ENCODE measurements around the gene CRY1.

DNA sequence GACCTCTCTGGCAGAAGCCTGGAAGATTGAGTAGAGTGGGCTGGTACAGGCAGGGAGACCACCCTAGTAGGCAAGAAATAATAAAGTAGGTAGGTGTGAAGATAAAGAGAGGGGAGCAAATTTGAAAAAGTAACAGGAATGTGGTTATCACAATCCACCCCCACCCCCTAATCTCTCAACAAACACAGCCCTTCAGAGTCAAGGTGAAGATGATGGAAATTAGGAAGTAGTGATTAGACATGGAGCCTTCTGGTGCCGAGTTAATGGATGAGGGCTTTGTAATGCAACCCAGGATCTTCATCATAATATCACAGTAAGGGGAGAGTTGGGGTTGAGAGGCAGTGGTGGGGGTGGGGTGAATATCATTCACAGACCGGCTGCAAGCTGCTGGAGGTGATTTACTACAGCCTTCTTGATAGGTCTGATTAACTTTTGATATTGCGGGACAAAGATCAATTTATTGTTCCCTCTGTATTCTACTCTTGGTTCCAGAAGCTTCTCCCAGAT lies 29.2 kb upstream of the CRY1 start:
- TF ChIP-seq FOXP2 (optimal IDR thresholded peaks at IDR 0.05; ENCODE audit: borderline replicate concordance, extremely low read depth, extremely low read length, insufficient read depth), result no peak
- no peak for TF ChIP-seq TAF1 (IDR thresholded peaks at IDR 0.05; ENCODE audit: borderline replicate concordance, insufficient read depth, low read length)
- TF ChIP-seq POLR2AphosphoS5 (IDR thresholded peaks at IDR 0.05; ENCODE audit: low read depth, low read length), result no peak
- no peak for TF ChIP-seq SIN3A (IDR thresholded peaks at IDR 0.05; ENCODE audit: borderline replicate concordance, insufficient read depth, low read length)
- TF ChIP-seq, protein P1, sequence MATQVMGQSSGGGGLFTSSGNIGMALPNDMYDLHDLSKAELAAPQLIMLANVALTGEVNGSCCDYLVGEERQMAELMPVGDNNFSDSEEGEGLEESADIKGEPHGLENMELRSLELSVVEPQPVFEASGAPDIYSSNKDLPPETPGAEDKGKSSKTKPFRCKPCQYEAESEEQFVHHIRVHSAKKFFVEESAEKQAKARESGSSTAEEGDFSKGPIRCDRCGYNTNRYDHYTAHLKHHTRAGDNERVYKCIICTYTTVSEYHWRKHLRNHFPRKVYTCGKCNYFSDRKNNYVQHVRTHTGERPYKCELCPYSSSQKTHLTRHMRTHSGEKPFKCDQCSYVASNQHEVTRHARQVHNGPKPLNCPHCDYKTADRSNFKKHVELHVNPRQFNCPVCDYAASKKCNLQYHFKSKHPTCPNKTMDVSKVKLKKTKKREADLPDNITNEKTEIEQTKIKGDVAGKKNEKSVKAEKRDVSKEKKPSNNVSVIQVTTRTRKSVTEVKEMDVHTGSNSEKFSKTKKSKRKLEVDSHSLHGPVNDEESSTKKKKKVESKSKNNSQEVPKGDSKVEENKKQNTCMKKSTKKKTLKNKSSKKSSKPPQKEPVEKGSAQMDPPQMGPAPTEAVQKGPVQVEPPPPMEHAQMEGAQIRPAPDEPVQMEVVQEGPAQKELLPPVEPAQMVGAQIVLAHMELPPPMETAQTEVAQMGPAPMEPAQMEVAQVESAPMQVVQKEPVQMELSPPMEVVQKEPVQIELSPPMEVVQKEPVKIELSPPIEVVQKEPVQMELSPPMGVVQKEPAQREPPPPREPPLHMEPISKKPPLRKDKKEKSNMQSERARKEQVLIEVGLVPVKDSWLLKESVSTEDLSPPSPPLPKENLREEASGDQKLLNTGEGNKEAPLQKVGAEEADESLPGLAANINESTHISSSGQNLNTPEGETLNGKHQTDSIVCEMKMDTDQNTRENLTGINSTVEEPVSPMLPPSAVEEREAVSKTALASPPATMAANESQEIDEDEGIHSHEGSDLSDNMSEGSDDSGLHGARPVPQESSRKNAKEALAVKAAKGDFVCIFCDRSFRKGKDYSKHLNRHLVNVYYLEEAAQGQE (IDR thresholded peaks at IDR 0.05; ENCODE audit: insufficient read depth in 1 of 2, low read depth in 2 of 2, low read length in 2 of 2), result no peak

Measured in PFSK-1 (cell line).